ENCODE measurements around the gene ACSL1.
"Not testable (repeated sequence)": the region's sequence is repeated elsewhere in the genome, so short reads cannot be mapped to it uniquely, and the experiment has no call there.

Gene ACSL1

DNA sequence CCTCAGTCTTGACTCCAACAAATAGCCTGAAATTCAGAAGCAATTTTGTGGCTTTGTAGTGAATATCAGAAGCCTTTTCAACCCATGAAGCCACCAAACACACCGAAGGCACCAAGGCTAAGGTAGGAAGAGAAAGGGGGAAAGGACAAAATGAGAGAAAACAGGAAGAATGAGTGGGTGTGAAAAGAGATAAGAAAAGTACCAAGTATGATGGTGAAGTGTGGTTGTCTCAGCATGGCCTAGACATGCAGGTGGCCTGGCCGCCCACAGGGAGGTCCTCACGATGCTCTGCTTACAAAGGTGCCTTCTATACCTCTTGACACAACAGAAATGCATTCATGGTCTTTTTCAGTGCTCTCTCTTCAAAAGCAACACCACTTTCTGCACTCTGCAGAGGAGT lies 34.9 kb downstream of the ACSL1 start:
- DNase-seq (ENCODE audit: low spot score), result no peak
- FAIRE-seq, result no peak

- FAIRE-seq, result no peak
- no peak for DNase-seq (ENCODE audit: low spot score)
Measured at GRCh38 chr4:184787766-184788503, 37.8 kb downstream of the ACSL1 start.

- FAIRE-seq (no peak), DNase-seq (ENCODE audit: low spot score) (no peak)
Measured at GRCh38 chr4:184785813-184786212, 40.0 kb downstream of the ACSL1 start.

- FAIRE-seq (no peak), DNase-seq (ENCODE audit: low spot score) (no peak)
Measured at GRCh38 chr4:184784628-184785257, 41.0 kb downstream of the ACSL1 start.

GRCh38 chr4:184782731-184783373 lies 42.9 kb downstream of the ACSL1 start:
- FAIRE-seq (no peak), DNase-seq (ENCODE audit: low spot score) (no peak)

DNA sequence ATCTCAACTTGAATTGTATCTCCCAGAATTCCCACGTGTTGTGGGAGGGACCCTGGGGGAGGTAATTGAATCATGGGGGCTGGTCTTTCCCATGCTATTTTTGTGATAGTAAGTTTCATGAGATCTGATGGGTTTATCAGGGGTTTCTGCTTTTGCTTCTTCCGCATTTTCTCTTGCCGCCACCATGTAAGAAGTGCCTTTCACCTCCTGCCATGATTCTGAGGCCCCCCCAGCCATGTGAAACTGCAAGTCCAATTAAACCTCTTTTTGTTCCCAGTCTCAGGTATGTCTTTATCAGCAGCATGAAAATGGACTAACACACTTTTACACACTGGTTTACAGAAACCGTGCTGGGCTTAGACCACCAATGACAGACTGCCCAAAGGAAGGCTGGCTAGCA lies 46.6 kb downstream of the ACSL1 start:
- not testable (repeated sequence) for FAIRE-seq; DNase-seq (ENCODE audit: low spot score)

GRCh38 chr4:184778325-184778724 lies 47.4 kb downstream of the ACSL1 start:
- DNase-seq (ENCODE audit: low spot score) (no peak), FAIRE-seq (no peak)

DNA sequence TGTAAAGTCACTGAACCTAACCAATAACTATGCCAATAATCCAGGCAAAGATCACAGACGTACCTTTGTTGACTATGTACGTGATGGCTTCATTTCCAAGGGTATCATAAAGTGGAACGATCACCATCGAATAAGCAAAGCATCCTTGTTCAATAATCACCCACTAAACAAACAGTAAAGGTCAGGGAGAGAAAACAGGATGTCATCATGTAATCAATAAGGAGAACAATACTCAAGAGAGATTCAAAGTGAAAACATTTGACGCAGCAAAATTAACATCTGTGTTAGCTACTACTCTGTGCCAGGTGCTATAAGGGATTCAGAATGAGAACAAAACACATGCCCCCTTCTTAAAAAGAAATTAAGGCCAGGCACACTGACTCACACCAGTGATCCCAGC lies 48.9 kb downstream of the ACSL1 start:
- no peak for FAIRE-seq
- no peak for DNase-seq (ENCODE audit: low spot score)

- FAIRE-seq (no peak), DNase-seq (ENCODE audit: low spot score) (no peak)
Measured at GRCh38 chr4:184775854-184776555, 49.8 kb downstream of the ACSL1 start.

DNA sequence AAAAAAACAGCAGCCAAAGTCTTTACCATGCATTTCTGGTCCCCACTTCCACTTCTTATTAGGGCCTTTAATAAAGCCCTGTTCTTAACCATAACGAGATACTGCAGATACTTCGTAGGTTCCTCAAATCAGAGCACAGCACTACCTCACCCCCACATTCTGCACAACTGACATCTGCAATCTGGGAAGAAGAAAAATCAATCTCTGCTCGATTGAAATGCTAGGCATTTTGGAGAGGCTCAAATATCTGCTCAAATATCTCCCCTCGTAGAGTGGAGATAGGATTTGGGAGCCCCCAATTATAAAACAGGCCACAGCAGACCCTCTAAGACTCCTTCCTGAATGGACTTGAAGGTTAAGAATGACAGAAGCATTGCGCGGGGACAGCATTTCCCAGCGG lies 51.6 kb downstream of the ACSL1 start:
- FAIRE-seq, result no peak
- DNase-seq (ENCODE audit: low spot score), result no peak

DNA sequence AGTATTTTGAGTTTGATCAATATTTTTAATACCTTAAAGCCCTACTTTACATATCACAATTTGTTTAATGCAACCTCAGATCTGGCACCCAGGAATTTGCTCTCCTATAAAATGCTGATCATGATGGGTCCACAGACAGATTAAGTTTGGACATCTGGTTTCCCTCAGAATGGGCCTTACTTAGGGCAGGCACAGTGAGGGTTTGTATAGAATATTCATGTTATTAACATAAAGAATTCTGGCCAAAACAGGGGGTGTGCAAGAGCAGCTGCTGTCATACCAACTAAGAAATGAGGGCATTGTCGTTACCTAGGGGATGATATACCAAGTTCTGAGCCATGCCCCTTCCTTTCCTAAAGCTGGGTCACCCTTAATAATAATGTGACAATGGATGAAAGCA lies 54.4 kb downstream of the ACSL1 start:
- DNase-seq (ENCODE audit: low spot score) (no peak), FAIRE-seq (no peak)

GRCh38 chr4:184769141-184769765 lies 56.5 kb downstream of the ACSL1 start:
- DNase-seq (ENCODE audit: low spot score) (no peak), FAIRE-seq (no peak)

DNA sequence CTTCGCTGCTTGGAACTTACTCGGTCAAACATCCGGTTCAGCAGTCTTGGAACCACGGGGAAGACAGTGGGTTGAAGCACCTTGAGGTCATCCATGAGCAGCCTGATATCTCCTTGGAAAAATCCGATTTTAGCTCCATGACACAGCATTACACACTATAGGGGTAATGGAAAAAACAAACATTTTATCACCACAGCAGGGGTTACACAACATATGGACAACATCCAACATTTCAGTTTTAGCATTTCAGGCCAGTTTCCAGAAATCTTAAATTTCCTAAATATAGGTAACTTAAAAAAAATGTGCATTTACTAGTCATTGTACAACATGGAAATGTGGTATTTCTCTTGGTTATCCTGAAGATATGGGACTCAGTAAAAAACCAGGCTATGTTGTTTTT lies 57.5 kb downstream of the ACSL1 start:
- FAIRE-seq (no peak), DNase-seq (ENCODE audit: low spot score) (no peak)

DNA sequence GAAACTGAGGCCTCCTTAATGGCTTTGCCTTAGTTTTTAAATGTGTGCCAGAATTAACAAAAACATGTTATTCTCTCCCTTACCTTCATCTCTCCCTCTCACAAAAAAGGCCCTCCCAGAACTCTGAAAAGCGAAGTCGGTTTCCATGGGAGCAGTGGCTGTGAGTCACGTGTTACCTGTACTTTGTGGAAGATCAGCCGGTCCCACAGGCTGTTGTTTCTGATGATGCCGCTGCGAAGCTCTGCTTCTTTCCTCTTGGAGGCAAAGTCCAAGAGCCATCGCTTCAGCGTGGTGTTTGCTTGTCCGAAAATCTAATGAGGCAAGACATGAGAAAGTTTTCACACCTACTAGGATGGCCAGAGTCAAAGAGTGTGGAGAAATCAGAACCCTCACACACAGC lies 59.3 kb downstream of the ACSL1 start:
- no peak for FAIRE-seq

DNA sequence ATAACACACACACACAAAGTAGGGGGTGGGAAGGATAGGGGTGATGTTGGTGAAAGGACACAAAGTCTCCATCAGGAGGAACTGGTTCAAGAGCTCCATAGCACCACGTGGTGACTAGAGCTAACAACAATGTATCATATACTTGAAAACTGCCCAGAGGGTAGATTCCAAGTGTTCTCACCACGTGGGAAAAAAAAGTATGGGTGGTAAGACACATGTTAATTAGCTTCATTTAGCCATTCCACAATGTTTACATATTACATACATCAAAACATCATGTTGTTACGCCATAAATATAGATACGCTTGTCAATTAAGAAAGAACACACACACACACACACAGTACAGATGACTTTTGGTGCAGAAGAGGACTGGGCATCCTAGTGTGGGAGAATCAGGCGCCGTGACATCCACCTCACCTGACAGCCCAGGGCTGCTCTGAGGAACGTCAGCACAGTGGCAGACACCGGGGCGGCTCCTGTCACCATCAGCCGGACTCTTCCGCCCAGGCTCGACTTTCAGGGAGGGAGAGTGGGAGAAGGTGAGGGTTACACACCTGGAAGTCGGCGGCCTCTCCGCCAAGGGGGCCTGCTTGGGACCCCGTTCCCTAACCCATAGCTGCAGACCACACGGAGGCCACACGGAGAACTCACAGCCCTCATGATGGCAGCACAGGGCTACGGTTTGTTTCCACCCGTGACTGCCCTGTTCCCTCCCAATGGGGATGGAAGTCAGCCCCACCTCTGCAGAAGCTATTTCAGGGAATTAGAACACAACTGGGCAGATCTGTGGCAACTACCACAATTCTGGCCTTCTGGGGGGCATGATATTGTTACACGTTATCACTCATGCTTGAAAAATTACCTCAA lies 60.1 kb downstream of the ACSL1 start:
- FAIRE-seq, result no peak
- no peak for DNase-seq (ENCODE audit: low spot score)

More for the DNA sequence above, 59.3 kb downstream of the ACSL1 start:
- no peak for DNase-seq (ENCODE audit: low spot score)

GRCh38 chr4:184764601-184765000 lies 61.2 kb downstream of the ACSL1 start:
- no peak for FAIRE-seq
- DNase-seq (ENCODE audit: low spot score), result no peak

DNA sequence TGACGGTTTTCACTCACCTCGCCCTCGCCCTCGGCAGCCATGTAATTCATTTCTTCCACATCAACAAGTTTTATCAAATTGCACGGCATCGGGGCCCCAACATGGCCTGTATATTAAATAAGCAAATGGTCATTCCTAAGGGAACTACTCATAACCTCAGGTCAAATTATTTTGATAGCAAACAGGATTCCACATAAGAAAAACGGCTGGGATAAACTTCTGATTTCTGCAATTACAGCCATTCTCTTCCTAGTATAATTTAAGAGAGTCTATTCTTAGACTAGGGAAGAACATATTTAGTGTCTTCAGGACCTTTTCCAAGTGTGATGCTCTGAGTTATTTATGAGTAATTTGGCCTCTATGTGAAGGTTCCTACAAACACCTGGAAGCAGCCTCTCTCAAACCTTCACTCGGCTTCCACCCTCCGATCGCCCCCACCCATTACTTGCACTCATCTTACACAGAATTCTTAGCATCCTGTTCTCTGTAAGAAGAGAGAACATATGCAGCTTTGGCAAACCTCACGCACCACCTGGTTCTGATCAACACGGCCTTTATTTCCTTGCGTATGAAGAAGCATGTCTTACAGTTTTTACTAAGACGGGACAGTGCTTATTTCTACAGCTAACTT lies 62.5 kb downstream of the ACSL1 start:
- DNase-seq (ENCODE audit: low spot score) (no peak), FAIRE-seq (no peak)

GRCh38 chr4:184762100-184762499 lies 63.7 kb downstream of the ACSL1 start:
- DNase-seq (ENCODE audit: low spot score) (no peak), FAIRE-seq (no peak)

DNA sequence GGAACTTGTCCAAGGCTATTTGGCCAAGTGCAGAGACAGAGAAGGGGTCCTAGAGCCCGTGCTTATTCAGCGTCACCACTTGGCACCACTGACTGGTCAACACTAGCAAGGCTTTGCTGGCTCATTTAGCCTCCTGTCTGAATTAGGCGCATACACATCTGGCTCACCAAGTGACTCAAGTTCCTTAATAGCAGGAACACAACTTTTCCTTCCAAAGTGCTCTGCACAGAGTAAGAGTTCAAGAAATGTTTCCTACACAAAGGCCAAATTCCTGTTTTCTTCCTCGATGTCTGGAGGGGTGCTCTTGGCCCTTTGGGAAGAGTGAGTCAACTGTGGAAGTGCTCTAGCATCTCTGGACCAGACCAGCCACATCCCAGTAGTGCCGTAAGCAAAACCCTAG lies 65.1 kb downstream of the ACSL1 start:
- DNase-seq (ENCODE audit: low spot score), result no peak
- FAIRE-seq, result no peak

- FAIRE-seq, result no peak
Measured at GRCh38 chr4:184757810-184758209, 68.0 kb downstream of the ACSL1 start.

More at GRCh38 chr4:184757810-184758209, 68.0 kb downstream of the ACSL1 start:
- DNase-seq (ENCODE audit: low spot score), result no peak
